NCI-H187 treated with DMSO at 0.1 percent for 48 hours (cell line): ENCODE data around the gene SYP.
"Not testable (repeated sequence)": the region's sequence is repeated elsewhere in the genome, so short reads cannot be mapped to it uniquely, and the experiment has no call there.

Experiments used
- DNase-seq: peaks from one replicate; lab custom pipeline; 2025; lab: John Stamatoyannopoulos, UW

Gene SYP

GRCh38 chrX:49166914-49167739 lies 32.9 kb downstream of the SYP start:
- DNase-seq: no peak

- peak; percentile 60 for DNase-seq
Observed at GRCh38 chrX:49165901-49166881, 33.8 kb downstream of the SYP start.

- no peak for DNase-seq
Observed at GRCh38 chrX:49164589-49165360, 35.2 kb downstream of the SYP start.

GRCh38 chrX:49163555-49164419 lies 36.2 kb downstream of the SYP start:
- peak; percentile 7 for DNase-seq

- DNase-seq: no peak
Observed at GRCh38 chrX:49162620-49163019, 37.4 kb downstream of the SYP start, which contains the start of gene MAGIX. Gene MAGIX (plus strand): TSS chrX:49162758. CDS start chrX:49162890, 132 bp downstream.

GRCh38 chrX:49161632-49162031 lies 38.4 kb downstream of the SYP start:
- DNase-seq: no peak

- DNase-seq: no peak
Observed at GRCh38 chrX:49160908-49161307, 39.1 kb downstream of the SYP start.

- no peak for DNase-seq
Observed at GRCh38 chrX:49157194-49157593, 42.8 kb downstream of the SYP start.

- DNase-seq: no peak
Observed at GRCh38 chrX:49155900-49156837, 43.8 kb downstream of the SYP start.

- no peak for DNase-seq
Observed at GRCh38 chrX:49155243-49155899, 44.6 kb downstream of the SYP start.

GRCh38 chrX:49153467-49153866 lies 46.5 kb downstream of the SYP start:
- DNase-seq: no peak

GRCh38 chrX:49149291-49149690 lies 50.7 kb downstream of the SYP start:
- not testable (repeated sequence) for DNase-seq

- DNase-seq: not testable (repeated sequence)
Observed at GRCh38 chrX:49148390-49149100, 51.4 kb downstream of the SYP start.

GRCh38 chrX:49147936-49148335 lies 52.1 kb downstream of the SYP start:
- DNase-seq: no peak

GRCh38 chrX:49147282-49147681 lies 52.7 kb downstream of the SYP start:
- DNase-seq: no peak

GRCh38 chrX:49143154-49143553 lies 56.8 kb downstream of the SYP start:
- DNase-seq: not testable (repeated sequence)

GRCh38 chrX:49142264-49142663 lies 57.7 kb downstream of the SYP start:
- DNase-seq: not testable (repeated sequence)

- DNase-seq: no peak
Observed at GRCh38 chrX:49139713-49140112, 60.3 kb downstream of the SYP start.
